Activated naive CD8-positive, alpha-beta T cell treated with anti-CD3 and anti-CD28 coated beads for 36 hours (primary cell): ENCODE results near the gene ISM1. TPM values are rescaled to one million over a fixed set of nuclear protein-coding genes. Genes with fewer than 3 reads are reported as not detected.

ENCODE experiments used
- DNase-seq: peaks from one replicate; pipeline ENCODE4 v3.0.0; 2021
- H3K27ac Mint-ChIP-seq: one replicate; pipeline ENCODE4 v1.8.0; 2022; ENCODE audit warnings: mild to moderate bottlenecking, moderate library complexity, mixed read lengths
- H3K27me3 Mint-ChIP-seq: one replicate; pipeline ENCODE4 v1.8.0; 2022; ENCODE audit warnings: mild to moderate bottlenecking, mixed read lengths
- H3K36me3 Mint-ChIP-seq: one replicate; pipeline ENCODE4 v1.8.0; 2021; ENCODE audit warnings: mild to moderate bottlenecking, mixed read lengths
- H3K4me1 Mint-ChIP-seq: one replicate; pipeline ENCODE4 v1.8.0; 2021; ENCODE audit warnings: mixed read lengths
- H3K4me3 Mint-ChIP-seq: one replicate; pipeline ENCODE4 v1.8.0; 2022; ENCODE audit warnings: mild to moderate bottlenecking, moderate library complexity, mixed read lengths
- H3K9me3 Mint-ChIP-seq: one replicate; pipeline ENCODE4 v1.8.0; 2022; ENCODE audit warnings: mixed read lengths
- total RNA-seq, 2 experiments: library from RNA; stranded (reverse); gene quantifications; one replicate each; pipeline ENCODE4 v1.2.3, GENCODE V29; 2021

The ISM1 gene
- total RNA-seq, result 1 to 10 TPM; 3.2 to 3.4 TPM

- no peaks in the 10 kb centered on the region for H3K36me3 Mint-ChIP-seq
- H3K4me3 Mint-ChIP-seq, result peak within 1 kb of the TSS; percentile 82
- peaks cover 22% of the 10 kb centered on the region for H3K4me1 Mint-ChIP-seq
- peak within 1 kb of the TSS; percentile 70 for H3K27ac Mint-ChIP-seq
- H3K27me3 Mint-ChIP-seq, result peaks cover 69% of the 10 kb centered on the region
- H3K9me3 Mint-ChIP-seq, result no peaks in the 10 kb centered on the region
- DNase-seq, result peak; percentile 50
These were observed at the start of gene ISM1 for GRCh38 chr20:13220904-13221297. Gene ISM1, plus strand, starts transcription at chr20:13221274. Its CDS starts 503 bp downstream, at chr20:13221777.

- Mint-ChIP-seq H3K36me3 (peaks cover 2% of the 10 kb centered on the region), H3K27ac (no peak overlapping the region), H3K27me3 (peaks cover 8% of the 10 kb centered on the region), H3K9me3 (peaks cover 17% of the 10 kb centered on the region), H3K4me1 (no peaks in the 10 kb centered on the region), H3K4me3 (no peak overlapping the region)
- no peak for DNase-seq
These were observed 47.9 kb upstream of the ISM1 start for GRCh38 chr20:13173201-13173600.

GRCh38 chr20:13174402-13174801, 46.7 kb upstream of the ISM1 start:
- Mint-ChIP-seq H3K4me1 (no peaks in the 10 kb centered on the region), H3K9me3 (peaks cover 20% of the 10 kb centered on the region), H3K36me3 (peaks cover 2% of the 10 kb centered on the region), H3K27me3 (peaks cover 8% of the 10 kb centered on the region), H3K4me3 (no peak overlapping the region), H3K27ac (no peak overlapping the region)
- DNase-seq, result no peak

- Mint-ChIP-seq H3K36me3 (peaks cover 2% of the 10 kb centered on the region), H3K4me3 (no peak overlapping the region), H3K27me3 (peaks cover 14% of the 10 kb centered on the region), H3K27ac (peak overlapping the region; percentile 56), H3K4me1 (peaks cover 11% of the 10 kb centered on the region), H3K9me3 (peaks cover 21% of the 10 kb centered on the region)
- no peak for DNase-seq
These were observed 39.8 kb upstream of the ISM1 start for GRCh38 chr20:13180986-13181889.

- H3K4me1 Mint-ChIP-seq, result peaks cover 11% of the 10 kb centered on the region
- H3K4me3 Mint-ChIP-seq, result no peak overlapping the region
- H3K36me3 Mint-ChIP-seq, result peaks cover 6% of the 10 kb centered on the region
- H3K27ac Mint-ChIP-seq, result no peak overlapping the region
- peak; percentile 6 for DNase-seq
- H3K9me3 Mint-ChIP-seq, result peaks cover 15% of the 10 kb centered on the region
- peaks cover 14% of the 10 kb centered on the region for H3K27me3 Mint-ChIP-seq
These were observed 38.1 kb upstream of the ISM1 start for GRCh38 chr20:13183005-13183404.

- H3K4me3 Mint-ChIP-seq, result no peak overlapping the region
- DNase-seq, result no peak
- peak overlapping the region; percentile 39 for H3K27ac Mint-ChIP-seq
These were observed 34.9 kb upstream of the ISM1 start for GRCh38 chr20:13186043-13186774.

GRCh38 chr20:13187899-13188298, 33.2 kb upstream of the ISM1 start:
- no peak for DNase-seq
- Mint-ChIP-seq H3K9me3 (peaks cover 12% of the 10 kb centered on the region), H3K27ac (no peak overlapping the region), H3K27me3 (peaks cover 11% of the 10 kb centered on the region), H3K36me3 (peaks cover 6% of the 10 kb centered on the region), H3K4me3 (no peak overlapping the region), H3K4me1 (peaks cover 2% of the 10 kb centered on the region)

More at GRCh38 chr20:13186043-13186774, 34.9 kb upstream of the ISM1 start:
- peaks cover 14% of the 10 kb centered on the region for H3K27me3 Mint-ChIP-seq
- H3K9me3 Mint-ChIP-seq, result peaks cover 12% of the 10 kb centered on the region
- H3K4me1 Mint-ChIP-seq, result peaks cover 10% of the 10 kb centered on the region
- peaks cover 6% of the 10 kb centered on the region for H3K36me3 Mint-ChIP-seq

- Mint-ChIP-seq H3K9me3 (no peaks in the 10 kb centered on the region), H3K36me3 (no peaks in the 10 kb centered on the region), H3K27me3 (peaks cover 4% of the 10 kb centered on the region), H3K4me1 (no peaks in the 10 kb centered on the region), H3K4me3 (no peak overlapping the region), H3K27ac (no peak overlapping the region)
- DNase-seq, result no peak
These were observed 21.8 kb upstream of the ISM1 start for GRCh38 chr20:13199279-13199678.

GRCh38 chr20:13200767-13201500, 20.1 kb upstream of the ISM1 start:
- Mint-ChIP-seq H3K9me3 (no peaks in the 10 kb centered on the region), H3K36me3 (no peaks in the 10 kb centered on the region), H3K4me3 (no peak overlapping the region), H3K4me1 (no peaks in the 10 kb centered on the region), H3K27me3 (peaks cover 4% of the 10 kb centered on the region), H3K27ac (no peak overlapping the region)
- DNase-seq, result no peak

- Mint-ChIP-seq H3K27me3 (peaks cover 4% of the 10 kb centered on the region), H3K4me1 (no peaks in the 10 kb centered on the region), H3K27ac (no peak overlapping the region), H3K9me3 (no peaks in the 10 kb centered on the region), H3K4me3 (no peak overlapping the region), H3K36me3 (no peaks in the 10 kb centered on the region)
- no peak for DNase-seq
These were observed 18.5 kb upstream of the ISM1 start for GRCh38 chr20:13202565-13202964.

- H3K27ac Mint-ChIP-seq, result no peak overlapping the region
- H3K36me3 Mint-ChIP-seq, result no peaks in the 10 kb centered on the region
- DNase-seq, result no peak
- no peaks in the 10 kb centered on the region for H3K9me3 Mint-ChIP-seq
- H3K27me3 Mint-ChIP-seq, result no peaks in the 10 kb centered on the region
- H3K4me3 Mint-ChIP-seq, result no peak overlapping the region
- no peaks in the 10 kb centered on the region for H3K4me1 Mint-ChIP-seq
These were observed 15.6 kb upstream of the ISM1 start for GRCh38 chr20:13205425-13205824.

- H3K4me1 Mint-ChIP-seq, result no peaks in the 10 kb centered on the region
- no peak overlapping the region for H3K4me3 Mint-ChIP-seq
- no peaks in the 10 kb centered on the region for H3K36me3 Mint-ChIP-seq
- no peak overlapping the region for H3K27ac Mint-ChIP-seq
- no peak for DNase-seq
- H3K27me3 Mint-ChIP-seq, result no peaks in the 10 kb centered on the region
- no peaks in the 10 kb centered on the region for H3K9me3 Mint-ChIP-seq
These were observed 15.1 kb upstream of the ISM1 start for GRCh38 chr20:13205848-13206434.

- Mint-ChIP-seq H3K36me3 (no peaks in the 10 kb centered on the region), H3K4me3 (no peak overlapping the region), H3K9me3 (no peaks in the 10 kb centered on the region), H3K4me1 (no peaks in the 10 kb centered on the region), H3K27me3 (no peaks in the 10 kb centered on the region), H3K27ac (no peak overlapping the region)
- no peak for DNase-seq
These were observed 14.1 kb upstream of the ISM1 start for GRCh38 chr20:13207016-13207415.

- Mint-ChIP-seq H3K27me3 (peaks cover 42% of the 10 kb centered on the region), H3K36me3 (no peaks in the 10 kb centered on the region), H3K27ac (no peak overlapping the region), H3K4me3 (no peak overlapping the region), H3K9me3 (no peaks in the 10 kb centered on the region), H3K4me1 (peaks cover 14% of the 10 kb centered on the region)
- no peak for DNase-seq
These were observed 9.0 kb upstream of the ISM1 start for GRCh38 chr20:13211956-13212618.
